ENCODE results near the gene USP13. TPM values are rescaled to one million over a fixed set of nuclear protein-coding genes. Genes with fewer than 3 reads are reported as not detected.

USP13 gene
- total RNA-seq, 1 experiment from 2014 or later = 22.7 TPM

GRCh38 chr3:179688850-179689249 lies 36.0 kb downstream of the USP13 start (continued):
- TF ChIP-seq SIN3A (IDR thresholded peaks at IDR 0.05; ENCODE audit: low read depth) (no peak), EGR1 (IDR thresholded peaks at IDR 0.05; ENCODE audit: low read depth) (no peak), EZH2 (IDR thresholded peaks at IDR 0.05) (no peak), CEBPB (IDR thresholded peaks at IDR 0.05; ENCODE audit: low read depth) (no peak), FOSL1 (IDR thresholded peaks at IDR 0.05; ENCODE audit: low read depth) (no peak), ELF1 (IDR thresholded peaks at IDR 0.05; ENCODE audit: borderline replicate concordance, low read depth) (no peak), ZNF274 (IDR thresholded peaks at IDR 0.05; ENCODE audit: low read depth, low read length) (no peak), TCF7L2 (IDR thresholded peaks at IDR 0.05; ENCODE audit: borderline replicate concordance, extremely low read depth, insufficient read depth, insufficient read length) (no peak), SP1 (IDR thresholded peaks at IDR 0.05; ENCODE audit: low read depth) (no peak)

- intact Hi-C loops (cut with micrococcal nuclease) = no loop called here
- Histone ChIP-seq H3K9me3 (ENCODE audit: control insufficient read depth in 1 of 2, insufficient read depth in 1 of 2, low read depth in 1 of 2, low read length in 2 of 2) (no peaks in the 10 kb centered on the region), H3K27me3 (ENCODE audit: insufficient read depth, low read length) (no peaks in the 10 kb centered on the region), H3K4me1 (ENCODE audit: control insufficient read depth in 1 of 2, insufficient read depth in 2 of 2, low read length in 2 of 2) (no peaks in the 10 kb centered on the region), H3K9me2 (ENCODE audit: insufficient read depth) (no peaks in the 10 kb centered on the region), H3K9ac (ENCODE audit: low read length) (no peak overlapping the region), H4K20me1 (ENCODE audit: insufficient read depth) (no peaks in the 10 kb centered on the region), H3K4me3 (replicated peaks in 1 of 2; ENCODE audit: low read depth in 1 of 2, low read length in 2 of 2) (no peak overlapping the region), H3K27ac (ENCODE audit: low read depth, low read length) (no peak overlapping the region), H3K79me2 (ENCODE audit: insufficient read depth, low read length) (peaks cover 22% of the 10 kb centered on the region), H2AFZ (ENCODE audit: low read depth, low read length, poor library complexity, severe bottlenecking) (no peak overlapping the region), H3K4me2 (ENCODE audit: low read length) (no peak overlapping the region), H3K36me3 (ENCODE audit: control insufficient read depth in 1 of 2, insufficient read depth in 2 of 2, low read length in 2 of 2) (no peaks in the 10 kb centered on the region)
- ChIA-PET CTCF (no interaction called here), RAD21 (ENCODE audit: low non-redundant PET in 1 of 2, low total read pairs in 2 of 2, uncharacterized antibody in 2 of 2, unreplicated experiment in 2 of 2) (no interaction called here), POLR2A (no interaction called here)
- TF ChIP-seq ZBTB33 (IDR thresholded peaks at IDR 0.05; ENCODE audit: extremely low read depth, insufficient replicate concordance, low read length) = no peak
- no peak for TF ChIP-seq TCF7L2 (IDR thresholded peaks at IDR 0.05; ENCODE audit: borderline replicate concordance, extremely low read depth, insufficient read depth, insufficient read length)
- no peak for TF ChIP-seq CBX3 (IDR thresholded peaks at IDR 0.05; ENCODE audit: low read depth)
- no peak for TF ChIP-seq ATF3 (IDR thresholded peaks at IDR 0.05)
- no peak for TF ChIP-seq RAD21 (IDR thresholded peaks at IDR 0.05; ENCODE audit: low read depth)
- no peak for TF ChIP-seq SIN3A (IDR thresholded peaks at IDR 0.05; ENCODE audit: low read depth)
- no peak for TF ChIP-seq CTCF (IDR thresholded peaks at IDR 0.05 in 2 of 3, conservative IDR thresholded peaks at IDR 0.05 in 1 of 3; ENCODE audit: borderline replicate concordance in 1 of 3, insufficient read depth in 1 of 3, low read depth in 2 of 3, low read length in 2 of 3)
- TF ChIP-seq SP1 (IDR thresholded peaks at IDR 0.05; ENCODE audit: low read depth) = no peak
- TF ChIP-seq FOSL1 (IDR thresholded peaks at IDR 0.05; ENCODE audit: low read depth) = no peak
- no peak for TF ChIP-seq POLR2AphosphoS5 (IDR thresholded peaks at IDR 0.05; ENCODE audit: low read depth, low read length)
- TF ChIP-seq YY1 (IDR thresholded peaks at IDR 0.05; ENCODE audit: extremely low read depth, insufficient replicate concordance, low read depth, low read length) = no peak
- no peak for TF ChIP-seq CEBPB (IDR thresholded peaks at IDR 0.05; ENCODE audit: low read depth)
- TF ChIP-seq EGR1 (IDR thresholded peaks at IDR 0.05; ENCODE audit: low read depth) = no peak
- no peak for TF ChIP-seq JUND (IDR thresholded peaks at IDR 0.05)
- no peak for TF ChIP-seq EZH2phosphoT487 (IDR thresholded peaks at IDR 0.05; ENCODE audit: borderline replicate concordance)
- ATAC-seq (no peak), DNase-seq (ENCODE audit: low read depth, low spot score) (no peak)
- BruUV-seq (replicated peaks) = no TSS peak
Measured at GRCh38 chr3:179694731-179695130, 41.9 kb downstream of the USP13 start.

Data from HCT116 (cell line).